ENCODE measurements around the gene KRT10.
A peak's percentile ranks its signal among the peaks of the same experiment; 100 is the strongest.

Gene KRT10

DNA sequence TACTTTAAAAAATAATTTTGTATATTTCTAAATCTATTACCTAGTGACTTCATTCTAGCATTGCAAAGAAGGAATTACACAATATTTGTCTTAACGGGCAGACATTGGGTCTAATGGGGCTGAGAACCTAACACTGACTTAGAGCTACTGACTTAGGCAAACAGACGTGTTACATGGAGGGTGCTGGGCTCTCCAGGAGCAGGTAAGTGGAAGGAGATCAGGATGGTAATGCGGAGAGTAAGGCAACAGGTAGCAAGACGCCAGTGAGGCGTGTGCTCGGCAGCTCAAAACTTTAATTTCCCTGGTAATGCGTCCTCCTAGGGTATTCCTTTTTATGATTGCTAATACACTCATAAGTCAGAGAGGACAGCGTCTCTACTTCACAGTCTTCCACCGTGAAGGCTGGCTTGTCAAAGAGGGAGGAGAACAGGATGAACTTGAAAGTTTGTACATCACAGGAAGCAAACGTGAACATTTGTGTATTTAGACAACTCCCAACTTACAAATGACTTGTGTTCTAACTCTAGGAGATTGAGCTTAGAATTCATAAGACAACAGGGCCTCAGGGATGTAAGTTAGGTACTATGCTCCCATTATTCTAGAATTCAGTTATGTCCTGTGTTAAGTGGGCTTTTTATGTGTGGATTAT, 27.3 kb downstream of the KRT10 start:
- no peak for DNase-seq (ENCODE audit: low read depth)
- no peak overlapping the region for H3K4me3 ChIP-seq (ENCODE audit: low read depth, low read length)
- TF ChIP-seq, protein P1, sequence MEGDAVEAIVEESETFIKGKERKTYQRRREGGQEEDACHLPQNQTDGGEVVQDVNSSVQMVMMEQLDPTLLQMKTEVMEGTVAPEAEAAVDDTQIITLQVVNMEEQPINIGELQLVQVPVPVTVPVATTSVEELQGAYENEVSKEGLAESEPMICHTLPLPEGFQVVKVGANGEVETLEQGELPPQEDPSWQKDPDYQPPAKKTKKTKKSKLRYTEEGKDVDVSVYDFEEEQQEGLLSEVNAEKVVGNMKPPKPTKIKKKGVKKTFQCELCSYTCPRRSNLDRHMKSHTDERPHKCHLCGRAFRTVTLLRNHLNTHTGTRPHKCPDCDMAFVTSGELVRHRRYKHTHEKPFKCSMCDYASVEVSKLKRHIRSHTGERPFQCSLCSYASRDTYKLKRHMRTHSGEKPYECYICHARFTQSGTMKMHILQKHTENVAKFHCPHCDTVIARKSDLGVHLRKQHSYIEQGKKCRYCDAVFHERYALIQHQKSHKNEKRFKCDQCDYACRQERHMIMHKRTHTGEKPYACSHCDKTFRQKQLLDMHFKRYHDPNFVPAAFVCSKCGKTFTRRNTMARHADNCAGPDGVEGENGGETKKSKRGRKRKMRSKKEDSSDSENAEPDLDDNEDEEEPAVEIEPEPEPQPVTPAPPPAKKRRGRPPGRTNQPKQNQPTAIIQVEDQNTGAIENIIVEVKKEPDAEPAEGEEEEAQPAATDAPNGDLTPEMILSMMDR (IDR thresholded peaks at IDR 0.05; ENCODE audit: low read depth, low read length, missing control alignments), result no peak

DNA sequence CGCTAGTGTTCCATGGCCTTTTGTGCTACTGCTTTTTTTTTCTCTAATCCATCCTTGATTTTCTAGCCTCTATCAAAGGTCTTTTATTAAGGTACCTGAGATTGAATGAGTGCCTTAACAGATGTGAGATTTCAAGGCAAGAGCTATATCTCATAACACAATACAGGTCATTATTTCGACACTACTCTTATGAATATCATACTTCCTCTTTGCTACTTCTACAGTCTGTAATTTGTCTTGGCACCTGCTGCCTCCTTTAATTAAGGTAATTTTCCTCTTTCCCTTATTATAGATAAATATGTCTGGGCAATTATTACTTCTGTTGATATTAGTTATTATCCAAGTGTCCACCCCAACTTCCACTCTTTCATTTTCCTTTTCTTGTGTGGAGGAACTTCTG, 27.9 kb downstream of the KRT10 start:
- no peak for DNase-seq (ENCODE audit: low read depth)
- TF ChIP-seq, protein P1 (IDR thresholded peaks at IDR 0.05; ENCODE audit: low read depth, low read length, missing control alignments), result no peak
- no peak overlapping the region for H3K4me3 ChIP-seq (ENCODE audit: low read depth, low read length)

DNA sequence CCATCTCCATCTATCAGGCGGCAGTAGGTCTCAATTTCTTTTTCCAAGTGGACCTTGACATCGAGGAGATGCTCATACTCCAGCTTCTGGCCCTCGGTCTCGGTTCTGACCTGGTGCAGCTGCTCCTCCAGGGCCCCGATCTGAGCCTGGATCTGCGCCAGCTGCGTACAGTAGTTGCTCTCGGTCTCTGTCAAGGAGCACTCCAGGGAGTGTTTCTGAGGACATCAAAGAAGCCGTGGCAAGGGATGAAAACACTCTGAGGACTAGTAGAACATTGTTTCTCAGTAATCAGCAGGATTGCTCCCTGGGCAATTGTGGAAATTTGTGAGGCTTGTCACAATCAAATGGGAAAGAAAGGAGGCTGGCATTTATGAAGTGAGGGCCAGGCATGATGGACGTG, 28.6 kb downstream of the KRT10 start:
- TF ChIP-seq, protein P1 (IDR thresholded peaks at IDR 0.05; ENCODE audit: low read depth, low read length, missing control alignments), result no peak
- no peak overlapping the region for H3K4me3 ChIP-seq (ENCODE audit: low read depth, low read length)
- DNase-seq (ENCODE audit: low read depth), result no peak

DNA sequence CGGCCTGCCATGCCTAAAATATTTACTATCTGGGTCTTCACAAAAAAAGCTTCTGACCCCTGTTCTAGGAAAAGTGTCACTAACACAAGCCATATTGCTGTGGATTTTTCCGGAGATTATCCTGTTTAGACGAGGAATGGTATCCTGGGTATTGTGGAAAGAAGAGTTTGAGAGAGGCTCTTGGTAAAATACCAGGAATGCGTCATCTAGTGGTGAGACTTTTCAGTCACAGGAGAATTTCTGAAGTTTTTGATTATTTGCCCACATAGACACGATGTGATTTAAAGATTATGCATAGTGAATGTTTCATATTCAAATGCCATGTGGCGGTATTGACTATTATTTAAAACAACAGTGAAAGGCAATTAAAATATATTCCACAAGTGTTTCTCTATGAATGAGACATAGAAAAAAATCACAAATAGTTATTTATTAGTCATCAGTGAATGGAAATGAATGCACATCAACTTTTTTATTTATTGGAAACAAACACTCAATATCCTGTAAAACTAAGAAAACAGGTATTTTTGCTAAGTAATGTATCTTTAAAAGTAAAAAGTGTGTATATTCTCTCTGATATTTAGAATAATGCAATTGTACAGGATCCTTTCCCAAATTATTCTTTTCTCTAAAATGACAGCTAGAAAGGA, 30.5 kb downstream of the KRT10 start:
- no peak for DNase-seq (ENCODE audit: low read depth)
- H3K4me3 ChIP-seq (ENCODE audit: low read depth, low read length), result no peak overlapping the region
- TF ChIP-seq, protein P1 (IDR thresholded peaks at IDR 0.05; ENCODE audit: low read depth, low read length, missing control alignments), result peak; percentile 57

DNA sequence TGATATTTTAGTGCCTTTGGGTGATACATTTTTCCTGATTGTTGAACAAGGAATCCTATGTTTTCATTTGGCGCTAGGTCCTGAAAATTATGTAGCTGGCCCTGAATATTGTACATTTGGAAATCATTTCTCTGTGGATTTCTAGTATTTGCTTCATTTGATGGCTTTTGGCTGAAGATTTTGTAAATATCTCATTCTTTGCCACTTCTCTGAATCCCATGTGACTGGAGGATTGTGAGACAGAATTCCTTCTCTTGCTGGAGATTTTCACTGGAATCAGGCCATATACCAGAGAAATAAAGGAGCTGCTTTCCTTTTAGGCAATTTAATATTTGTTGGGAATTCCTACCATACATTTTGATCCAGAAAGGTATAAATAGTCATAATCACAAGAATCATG, 31.3 kb downstream of the KRT10 start:
- H3K4me3 ChIP-seq (ENCODE audit: low read depth, low read length), result no peak overlapping the region
- TF ChIP-seq, protein P1 (IDR thresholded peaks at IDR 0.05; ENCODE audit: low read depth, low read length, missing control alignments), result no peak

DNA sequence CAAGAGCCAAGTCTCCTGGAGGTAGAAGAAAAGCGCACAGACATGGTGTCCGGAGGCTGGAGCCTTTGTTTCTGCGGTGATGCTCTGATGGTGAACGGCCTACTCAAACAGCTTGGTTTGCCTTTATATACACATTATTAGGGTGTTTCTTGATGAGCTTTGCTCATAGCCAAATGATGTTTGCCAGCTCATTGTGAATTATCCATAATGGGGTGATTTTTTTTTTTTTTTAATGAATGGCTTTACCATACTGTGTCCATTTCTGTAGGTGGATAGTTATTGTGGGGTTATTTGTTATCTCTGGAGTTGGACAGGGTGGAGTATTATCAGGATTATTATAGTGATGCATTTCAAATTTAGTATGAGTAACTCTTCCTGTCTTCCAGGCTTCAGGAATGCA, 40.0 kb downstream of the KRT10 start, which contains the start of gene KRT27:
Gene KRT27, minus strand, starts transcription at position 101 of the 400 bp plus-strand sequence. Its CDS starts 57 bp downstream, at position 44.
- no peak within 1 kb of the TSS for H3K4me3 ChIP-seq (ENCODE audit: low read depth, low read length)
- no peak for DNase-seq (ENCODE audit: low read depth)
- TF ChIP-seq, protein P1 (IDR thresholded peaks at IDR 0.05; ENCODE audit: low read depth, low read length, missing control alignments), result no peak

More for the DNA sequence above, 31.3 kb downstream of the KRT10 start:
- no peak for DNase-seq (ENCODE audit: low read depth)

Measured in GM12864 (cell line).